Right lobe of liver (tissue), 4 donors: Measurements from ENCODE around the gene PAX6.

Source experiments
- POLR2A ChIP-seq: fragments of 450-650 bp; IDR thresholded peaks from one replicate; pipeline ENCODE4 v1.6.1; 2017; ENCODE audit warnings: antibody characterized with exemption, mild to moderate bottlenecking
- TF ChIP-seq, protein P1 (sequence below), 4 donors: fragments of 200-600 bp in 3 of 4; fragments of 450-650 bp in 1 of 4; IDR thresholded peaks; one replicate each; pipeline versions ENCODE4 v1.5.1 to v1.8.0; 2016 to 2022; ENCODE audit warnings: antibody characterized with exemption in 4 of 4, mild to moderate bottlenecking in 2 of 4
- donor health status: DM: no; HTN: no; CAD: no.
- donor health status: DM: no; HTN: no; CAD: no.
- donor health status: DM: no; HTN: yes; CAD: no.

DNA sequence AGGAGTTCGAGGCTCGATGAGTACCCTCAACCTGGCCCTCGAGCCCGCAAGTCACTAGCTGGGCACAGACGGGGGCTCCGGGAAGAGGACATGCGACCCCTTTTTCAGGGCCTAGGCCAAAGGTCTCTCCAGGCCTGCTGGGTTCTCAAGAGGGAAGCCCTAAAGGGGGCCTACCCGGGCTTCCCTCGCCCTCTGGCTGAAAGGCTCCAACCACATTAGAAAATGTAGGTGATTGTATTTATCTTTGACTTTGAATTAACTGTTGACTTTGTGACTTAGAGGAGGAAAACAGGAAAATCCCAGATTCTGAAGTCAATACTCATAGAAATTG is 7.3 kb upstream of the PAX6 start:
- TF ChIP-seq, protein P1, sequence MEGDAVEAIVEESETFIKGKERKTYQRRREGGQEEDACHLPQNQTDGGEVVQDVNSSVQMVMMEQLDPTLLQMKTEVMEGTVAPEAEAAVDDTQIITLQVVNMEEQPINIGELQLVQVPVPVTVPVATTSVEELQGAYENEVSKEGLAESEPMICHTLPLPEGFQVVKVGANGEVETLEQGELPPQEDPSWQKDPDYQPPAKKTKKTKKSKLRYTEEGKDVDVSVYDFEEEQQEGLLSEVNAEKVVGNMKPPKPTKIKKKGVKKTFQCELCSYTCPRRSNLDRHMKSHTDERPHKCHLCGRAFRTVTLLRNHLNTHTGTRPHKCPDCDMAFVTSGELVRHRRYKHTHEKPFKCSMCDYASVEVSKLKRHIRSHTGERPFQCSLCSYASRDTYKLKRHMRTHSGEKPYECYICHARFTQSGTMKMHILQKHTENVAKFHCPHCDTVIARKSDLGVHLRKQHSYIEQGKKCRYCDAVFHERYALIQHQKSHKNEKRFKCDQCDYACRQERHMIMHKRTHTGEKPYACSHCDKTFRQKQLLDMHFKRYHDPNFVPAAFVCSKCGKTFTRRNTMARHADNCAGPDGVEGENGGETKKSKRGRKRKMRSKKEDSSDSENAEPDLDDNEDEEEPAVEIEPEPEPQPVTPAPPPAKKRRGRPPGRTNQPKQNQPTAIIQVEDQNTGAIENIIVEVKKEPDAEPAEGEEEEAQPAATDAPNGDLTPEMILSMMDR (IDR thresholded peaks at IDR 0.05): no peak
- no peak for TF ChIP-seq POLR2A
